Mesothelial cell of epicardium (in vitro differentiated cells): ENCODE data around the gene IQGAP2. TPM values are rescaled to one million over a fixed set of nuclear protein-coding genes. Genes with fewer than 3 reads are reported as not detected.
A peak's percentile ranks its signal among the peaks of the same experiment; 100 is the strongest.
"Not testable (repeated sequence)": the region's sequence is repeated elsewhere in the genome, so short reads cannot be mapped to it uniquely, and the experiment has no call there.

ENCODE experiments used
- DNase-seq, 2 experiments: peaks; one replicate each; pipeline ENCODE4 v3.0.0; 2021; ENCODE audit warnings: low spot score in 2 of 2; ENCODE audit not compliant: unreplicated experiment in 2 of 2
- H3K27ac Mint-ChIP-seq: 2 replicates; pipeline ENCODE4 v1.8.0; 2021; ENCODE audit warnings: mixed read lengths
- H3K27me3 Mint-ChIP-seq: 2 replicates; pipeline ENCODE4 v1.8.0; 2021; ENCODE audit warnings: low read depth, mixed read lengths
- H3K36me3 Mint-ChIP-seq: 2 replicates; pipeline ENCODE4 v1.8.0; 2021; ENCODE audit warnings: mixed read lengths
- H3K4me1 Mint-ChIP-seq: 2 replicates; pipeline ENCODE4 v1.8.0; 2021; ENCODE audit warnings: mixed read lengths
- H3K4me3 Mint-ChIP-seq: 2 replicates; pipeline ENCODE4 v1.8.0; 2021; ENCODE audit warnings: mild to moderate bottlenecking, moderate library complexity, mixed read lengths
- H3K9me3 Mint-ChIP-seq: 2 replicates; pipeline ENCODE4 v1.8.0; 2021; ENCODE audit warnings: mixed read lengths
- total RNA-seq: library from RNA; stranded (reverse); gene quantifications from 3 replicates; pipeline ENCODE4 v1.2.1, GENCODE V29; 2021
- TF ChIP-seq, protein P1 (sequence below): fragments of 200-600 bp; sonication (generic); IDR thresholded peaks from one replicate; pipeline ENCODE4 v1.5.0; 2021; ENCODE audit warnings: antibody characterized with exemption; ENCODE audit not compliant: unreplicated experiment

IQGAP2 gene
- total RNA-seq, 1 donor from 2014 or later = 13.9 TPM

DNA sequence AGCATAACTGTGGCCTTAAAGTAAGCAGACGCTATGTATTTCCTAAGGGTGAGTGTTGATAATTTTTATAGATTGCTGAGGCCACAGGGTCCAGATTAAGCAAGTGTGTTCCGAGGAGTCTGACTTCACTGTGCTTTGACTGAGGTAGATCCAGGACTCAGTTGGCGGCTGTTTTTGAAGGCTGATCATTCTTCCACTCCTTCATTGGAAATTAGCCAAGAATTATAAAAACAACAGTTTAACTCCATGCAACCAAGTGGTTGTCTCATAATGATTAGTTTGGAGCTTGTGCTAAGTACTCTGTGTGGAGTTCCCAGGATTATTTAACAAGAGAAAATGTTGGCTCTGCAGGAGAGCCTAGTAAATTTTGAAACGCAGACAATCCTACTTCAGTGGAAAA is 19.1 kb downstream of the IQGAP2 start:
- TF ChIP-seq, protein P1, sequence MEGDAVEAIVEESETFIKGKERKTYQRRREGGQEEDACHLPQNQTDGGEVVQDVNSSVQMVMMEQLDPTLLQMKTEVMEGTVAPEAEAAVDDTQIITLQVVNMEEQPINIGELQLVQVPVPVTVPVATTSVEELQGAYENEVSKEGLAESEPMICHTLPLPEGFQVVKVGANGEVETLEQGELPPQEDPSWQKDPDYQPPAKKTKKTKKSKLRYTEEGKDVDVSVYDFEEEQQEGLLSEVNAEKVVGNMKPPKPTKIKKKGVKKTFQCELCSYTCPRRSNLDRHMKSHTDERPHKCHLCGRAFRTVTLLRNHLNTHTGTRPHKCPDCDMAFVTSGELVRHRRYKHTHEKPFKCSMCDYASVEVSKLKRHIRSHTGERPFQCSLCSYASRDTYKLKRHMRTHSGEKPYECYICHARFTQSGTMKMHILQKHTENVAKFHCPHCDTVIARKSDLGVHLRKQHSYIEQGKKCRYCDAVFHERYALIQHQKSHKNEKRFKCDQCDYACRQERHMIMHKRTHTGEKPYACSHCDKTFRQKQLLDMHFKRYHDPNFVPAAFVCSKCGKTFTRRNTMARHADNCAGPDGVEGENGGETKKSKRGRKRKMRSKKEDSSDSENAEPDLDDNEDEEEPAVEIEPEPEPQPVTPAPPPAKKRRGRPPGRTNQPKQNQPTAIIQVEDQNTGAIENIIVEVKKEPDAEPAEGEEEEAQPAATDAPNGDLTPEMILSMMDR = no peak
- Mint-ChIP-seq H3K27me3 (no peaks in the 10 kb centered on the region), H3K27ac (peak overlapping the region; percentile 70), H3K36me3 (no peaks in the 10 kb centered on the region), H3K4me1 (peaks cover 26% of the 10 kb centered on the region), H3K9me3 (no peaks in the 10 kb centered on the region), H3K4me3 (no peak overlapping the region)
- DNase-seq = no peak

DNA sequence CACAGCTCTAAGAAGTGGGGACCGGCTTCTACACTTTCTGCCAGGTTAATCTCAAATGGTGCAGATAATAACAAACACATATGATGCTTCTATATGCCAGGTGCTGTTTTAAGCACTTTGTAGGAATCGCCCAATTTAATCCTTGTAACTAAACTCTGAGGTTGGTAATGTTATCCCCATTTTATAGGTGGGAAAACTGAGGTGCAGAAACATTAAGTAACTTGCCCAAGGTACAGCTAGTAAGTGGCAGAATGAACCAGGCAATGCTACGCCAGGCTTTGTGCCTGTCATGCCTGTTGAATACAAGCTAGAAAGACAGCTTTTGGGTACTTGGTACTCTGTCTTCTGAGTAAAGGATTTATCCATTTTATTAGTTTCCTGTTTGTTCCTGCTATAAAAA is 19.7 kb downstream of the IQGAP2 start:
- TF ChIP-seq, protein P1 = no peak
- H3K27ac Mint-ChIP-seq = peak overlapping the region; percentile 70
- DNase-seq = no peak
- H3K9me3 Mint-ChIP-seq = no peaks in the 10 kb centered on the region
- H3K4me3 Mint-ChIP-seq = no peak overlapping the region
- H3K27me3 Mint-ChIP-seq = no peaks in the 10 kb centered on the region
- no peaks in the 10 kb centered on the region for H3K36me3 Mint-ChIP-seq
- H3K4me1 Mint-ChIP-seq = peaks cover 31% of the 10 kb centered on the region

DNA sequence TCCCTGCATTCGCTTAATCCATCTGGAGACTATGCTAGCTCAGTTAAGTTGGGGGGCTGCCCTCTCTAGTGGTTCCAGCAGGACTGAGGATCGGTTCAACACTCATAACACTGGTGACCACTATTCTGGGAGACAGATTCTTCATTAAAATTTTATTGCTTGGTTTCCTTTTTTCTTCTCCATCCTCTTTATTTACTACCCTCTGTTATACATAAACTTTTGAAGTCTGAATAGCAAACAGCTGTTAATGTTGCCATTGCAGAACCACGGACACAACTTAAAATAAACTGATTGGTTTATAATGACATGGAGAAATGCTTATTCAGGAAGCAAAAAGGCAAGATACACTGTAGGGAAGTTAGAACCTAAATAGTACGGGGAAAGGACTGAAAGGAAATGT is 22.1 kb downstream of the IQGAP2 start:
- Mint-ChIP-seq H3K9me3 (no peaks in the 10 kb centered on the region), H3K4me1 (peaks cover 32% of the 10 kb centered on the region), H3K4me3 (no peak overlapping the region), H3K36me3 (no peaks in the 10 kb centered on the region), H3K27me3 (no peaks in the 10 kb centered on the region), H3K27ac (no peak overlapping the region)
- no peak for DNase-seq
- TF ChIP-seq, protein P1 = no peak

DNA sequence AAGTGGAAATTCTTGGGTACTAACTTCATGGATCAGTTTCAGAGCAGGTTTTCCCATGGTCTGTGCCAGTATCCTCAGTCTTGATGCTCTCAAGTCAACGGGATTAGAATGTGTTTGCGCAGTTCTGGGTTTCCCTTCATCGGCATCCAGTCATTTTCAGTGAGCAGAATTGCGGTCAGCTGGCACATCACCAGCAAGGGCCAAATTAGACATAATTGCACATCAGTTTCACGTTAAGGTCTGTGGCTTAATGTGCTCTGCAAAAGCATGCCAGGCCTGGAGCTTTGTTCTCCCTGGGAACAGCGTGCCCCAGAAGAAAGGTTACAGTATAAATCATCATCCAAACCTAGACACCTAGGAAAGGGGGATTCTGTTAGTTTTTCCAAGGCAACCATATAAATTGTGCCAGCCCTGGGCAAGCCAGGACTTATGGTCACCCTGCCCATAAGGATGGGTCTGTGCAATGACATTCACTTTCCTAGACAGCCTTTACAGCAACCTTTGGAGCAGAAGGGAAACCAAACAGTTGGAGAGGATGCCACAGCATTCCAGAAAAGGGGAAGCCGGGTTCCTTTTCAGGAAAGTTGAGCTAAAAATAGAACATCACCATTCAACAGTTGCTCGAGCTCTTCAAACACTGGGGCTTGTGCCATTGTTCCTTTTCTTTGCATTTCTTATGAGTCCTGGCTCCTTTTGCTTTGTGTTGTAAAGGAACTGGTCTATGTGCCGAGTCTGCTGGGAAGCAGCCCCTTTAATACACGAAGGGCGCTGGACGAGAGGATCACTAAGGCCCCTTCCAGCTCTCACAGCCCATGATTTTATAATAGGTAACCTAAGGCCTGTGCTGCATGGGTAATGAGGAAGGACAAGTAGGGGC is 23.1 kb downstream of the IQGAP2 start:
- no peak for DNase-seq
- H3K27me3 Mint-ChIP-seq = no peaks in the 10 kb centered on the region
- no peak overlapping the region for H3K4me3 Mint-ChIP-seq
- no peaks in the 10 kb centered on the region for H3K36me3 Mint-ChIP-seq
- TF ChIP-seq, protein P1 = no peak
- no peaks in the 10 kb centered on the region for H3K9me3 Mint-ChIP-seq
- peaks cover 30% of the 10 kb centered on the region for H3K4me1 Mint-ChIP-seq
- H3K27ac Mint-ChIP-seq = no peak overlapping the region

DNA sequence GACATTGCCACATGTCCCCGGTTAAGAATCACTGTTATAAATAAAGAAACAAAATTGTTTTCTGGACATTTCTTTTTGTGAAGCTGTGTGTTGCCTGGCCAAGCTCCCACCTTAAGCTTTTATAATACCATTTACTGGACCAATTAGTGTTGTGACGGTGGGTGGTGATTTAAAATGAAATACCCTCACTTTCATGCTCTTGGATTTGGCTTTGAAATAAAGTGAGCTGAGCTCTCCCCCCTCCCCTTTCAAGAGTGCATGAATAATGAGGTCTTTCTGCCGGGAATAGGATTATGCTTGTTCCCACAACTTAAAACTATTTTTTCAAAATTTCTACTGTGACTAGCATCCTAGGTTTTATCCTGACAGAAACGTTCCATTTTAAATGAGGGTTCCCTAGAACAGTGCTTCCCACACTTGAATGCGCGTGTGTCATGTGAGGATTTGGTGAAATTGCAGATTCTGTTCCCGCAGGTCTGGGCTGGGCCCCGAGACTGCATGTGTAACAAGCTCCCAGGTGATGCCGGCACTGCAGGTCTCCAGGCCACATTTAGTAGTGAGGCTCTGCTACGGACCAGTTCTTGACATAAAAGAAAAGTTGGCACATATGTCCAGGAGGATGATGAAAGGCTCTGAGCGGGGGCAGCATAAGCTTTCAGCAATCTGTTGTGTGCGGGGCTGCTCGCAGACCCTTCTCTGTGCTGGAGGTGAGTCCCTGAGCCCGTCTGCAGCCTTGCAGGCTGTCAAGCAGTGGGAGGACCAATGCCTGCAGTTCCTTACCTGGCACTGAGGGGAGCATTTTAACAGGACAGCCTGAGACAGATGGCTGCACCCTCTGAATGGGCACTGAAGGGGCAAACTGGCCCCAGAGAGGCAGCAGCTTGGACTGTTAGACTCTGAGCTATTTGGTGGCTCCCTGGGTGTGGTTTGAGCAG is 24.4 kb downstream of the IQGAP2 start:
- Mint-ChIP-seq H3K4me1 (peaks cover 22% of the 10 kb centered on the region), H3K4me3 (peak overlapping the region; percentile 18), H3K9me3 (no peaks in the 10 kb centered on the region), H3K27ac (peak overlapping the region; percentile 15), H3K27me3 (no peaks in the 10 kb centered on the region), H3K36me3 (no peaks in the 10 kb centered on the region)
- no peak for DNase-seq
- TF ChIP-seq, protein P1 = no peak

DNA sequence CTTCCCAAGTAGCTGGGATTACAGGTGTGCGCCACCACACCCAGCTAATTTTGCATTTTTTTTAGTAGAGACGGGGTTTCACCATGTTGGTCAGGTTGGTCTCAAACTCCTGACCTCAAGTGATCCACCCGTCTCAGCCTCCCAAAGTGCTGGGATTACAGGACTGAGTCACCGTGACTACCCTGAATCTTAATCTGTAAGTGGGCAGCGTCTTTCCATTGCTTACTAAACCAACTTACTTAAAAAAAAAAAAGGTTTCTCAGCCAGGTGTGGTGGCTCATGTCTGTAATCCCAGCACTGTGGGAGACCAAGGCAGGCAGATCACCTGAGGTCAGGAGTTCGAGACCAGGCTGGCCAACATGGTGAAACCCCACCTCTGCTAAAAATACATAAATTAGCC is 25.5 kb downstream of the IQGAP2 start:
- DNase-seq, H3K27ac Mint-ChIP-seq, H3K9me3 Mint-ChIP-seq, H3K27me3 Mint-ChIP-seq, H3K4me3 Mint-ChIP-seq, H3K36me3 Mint-ChIP-seq: not testable (repeated sequence)
- peaks cover 24% of the 10 kb centered on the region for H3K4me1 Mint-ChIP-seq
